ENCODE data around the gene FRMD3. TPM values are rescaled to one million over a fixed set of nuclear protein-coding genes. Genes with fewer than 3 reads are reported as not detected.

Gene FRMD3
- total RNA-seq, 1 donor from 2014 or later: 38.1 TPM

DNA sequence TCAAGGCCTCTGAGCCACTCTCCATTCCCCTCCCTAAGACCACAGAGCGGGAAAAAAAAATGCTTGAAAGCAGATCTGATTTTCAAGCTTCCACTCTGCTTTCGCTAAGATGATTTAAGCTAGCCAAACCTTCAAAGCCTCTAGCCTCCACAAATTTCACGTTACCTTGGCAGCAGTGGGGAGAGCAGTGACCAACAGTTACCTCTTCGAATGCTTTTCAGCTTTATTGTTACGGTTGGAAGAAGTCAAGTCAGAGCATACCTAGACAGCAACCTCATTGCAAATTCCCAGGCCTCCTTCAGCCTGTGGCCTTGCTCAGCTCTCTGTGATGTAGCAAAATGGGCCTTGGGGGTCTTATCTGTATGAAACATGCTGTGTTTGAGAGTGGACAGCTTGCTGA lies 89.6 kb downstream of the FRMD3 start:
- no peak for DNase-seq (ENCODE audit: low spot score)
- ATAC-seq: no peak
- intact Hi-C loops (cut with DNase I): no loop called here

DNA sequence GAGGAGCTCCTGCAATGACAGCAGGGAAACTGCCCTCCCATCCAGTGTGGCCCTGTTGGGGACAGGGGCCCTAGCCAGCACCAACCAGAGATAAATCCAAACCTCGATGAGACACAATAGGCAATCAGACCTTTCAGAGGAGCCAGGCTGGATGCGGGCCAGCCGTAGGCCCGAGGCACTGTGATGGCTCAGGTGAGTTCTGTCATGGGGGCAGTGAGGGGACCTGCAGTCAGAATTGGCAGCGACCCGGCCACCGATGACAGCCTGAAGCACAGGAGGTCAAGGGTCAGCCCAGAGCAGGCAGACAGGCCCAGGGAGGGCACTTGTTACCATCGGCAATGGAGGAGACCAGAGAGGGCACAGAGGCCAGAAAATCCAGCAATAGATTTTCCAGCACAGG lies 90.8 kb downstream of the FRMD3 start:
- no peak for ATAC-seq
- intact Hi-C loops (cut with DNase I): no loop called here
- DNase-seq (ENCODE audit: low spot score): no peak

DNA sequence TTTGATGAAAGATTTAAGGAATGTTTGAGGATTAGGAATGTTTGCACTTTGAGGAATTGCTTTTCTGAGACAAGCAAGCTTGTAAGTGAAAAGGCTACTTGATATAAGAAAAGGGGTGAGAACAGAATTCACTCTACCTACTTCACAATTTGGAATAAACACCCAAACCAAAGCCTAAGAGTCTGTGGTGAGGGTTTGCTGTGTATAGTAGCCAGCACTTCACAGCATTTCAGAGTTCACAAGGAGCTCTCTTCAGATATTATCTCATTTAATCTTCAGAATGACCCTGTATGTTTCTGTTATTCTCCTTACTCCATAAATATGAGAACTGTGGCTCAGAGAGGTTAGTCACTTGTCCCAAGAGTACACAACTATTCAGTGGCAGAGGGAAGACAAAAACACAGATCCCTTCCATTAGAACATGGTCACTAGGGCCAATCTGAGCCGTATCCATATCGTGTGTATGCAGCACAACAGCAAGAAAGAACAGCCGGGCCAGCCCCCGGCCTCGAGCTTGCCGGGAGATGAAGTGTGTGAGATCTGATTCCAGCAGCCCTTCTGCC lies 92.4 kb downstream of the FRMD3 start:
- intact Hi-C loops (cut with DNase I): no loop called here
- ATAC-seq: no peak
- no peak for DNase-seq (ENCODE audit: low spot score)

DNA sequence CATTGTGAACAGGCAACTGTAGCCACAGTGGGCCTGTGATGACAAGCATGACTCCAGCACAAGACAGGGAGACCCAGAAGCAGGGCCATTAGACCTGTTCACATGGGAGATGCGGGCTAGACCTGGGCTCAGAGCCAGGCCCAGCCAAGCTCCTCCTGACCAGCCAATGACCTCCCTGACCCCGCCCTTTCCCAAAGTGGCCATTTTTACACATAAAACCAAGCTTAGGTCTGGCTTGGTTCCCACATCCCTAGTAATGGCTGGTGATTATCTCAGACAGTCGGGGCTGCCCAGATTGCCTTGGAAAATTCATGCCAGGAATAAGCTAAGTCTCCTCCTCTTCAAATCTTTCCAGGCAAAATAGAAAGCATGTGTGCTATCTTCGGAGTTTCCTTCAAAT lies 94.1 kb downstream of the FRMD3 start:
- intact Hi-C loops (cut with DNase I): no loop called here
- DNase-seq (ENCODE audit: low spot score) (peak; percentile 63), ATAC-seq (peak; percentile 77)

DNA sequence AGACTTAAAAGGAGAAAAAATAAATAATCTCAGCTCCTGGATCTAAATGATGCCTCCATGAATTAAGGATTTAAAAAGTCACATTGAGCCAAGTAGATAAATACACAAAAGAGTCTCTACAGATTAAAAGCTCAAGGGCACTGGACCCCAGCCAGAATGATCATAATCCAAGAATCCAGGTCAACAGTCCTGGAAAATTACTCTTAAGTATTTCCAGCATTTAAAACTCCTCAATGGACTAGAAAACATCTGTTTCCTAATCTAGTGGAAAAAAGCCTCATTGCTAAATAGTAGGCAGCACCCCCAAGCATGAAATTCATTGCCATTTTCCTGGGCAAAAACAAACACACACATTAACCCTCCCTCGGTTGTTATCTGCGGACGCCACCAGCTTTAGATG lies 96.8 kb downstream of the FRMD3 start:
- ATAC-seq (peak; percentile 47), DNase-seq (ENCODE audit: low spot score) (no peak)
- intact Hi-C loops (cut with DNase I): no loop called here

DNA sequence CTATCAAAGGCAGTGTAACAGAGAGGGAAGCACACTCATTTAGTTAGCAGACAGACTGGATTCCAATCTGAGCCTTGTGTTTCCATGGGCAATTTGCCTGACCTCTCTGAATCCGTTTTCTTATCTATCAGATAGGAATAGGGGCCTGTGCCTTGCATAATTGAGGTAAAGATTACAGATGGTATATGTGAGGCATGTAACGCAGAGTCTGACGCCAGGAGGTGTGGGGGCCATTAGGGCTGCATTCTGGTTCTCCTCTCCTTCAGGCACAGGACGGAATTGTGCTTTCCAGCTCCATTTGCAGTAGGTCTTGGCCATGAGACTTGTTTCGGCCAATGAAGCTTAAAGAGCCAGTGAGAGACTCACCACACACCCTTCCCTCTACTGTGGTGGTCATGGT lies 97.6 kb downstream of the FRMD3 start:
- ATAC-seq (no peak), DNase-seq (ENCODE audit: low spot score) (no peak)
- intact Hi-C loops (cut with DNase I): no loop called here

DNA sequence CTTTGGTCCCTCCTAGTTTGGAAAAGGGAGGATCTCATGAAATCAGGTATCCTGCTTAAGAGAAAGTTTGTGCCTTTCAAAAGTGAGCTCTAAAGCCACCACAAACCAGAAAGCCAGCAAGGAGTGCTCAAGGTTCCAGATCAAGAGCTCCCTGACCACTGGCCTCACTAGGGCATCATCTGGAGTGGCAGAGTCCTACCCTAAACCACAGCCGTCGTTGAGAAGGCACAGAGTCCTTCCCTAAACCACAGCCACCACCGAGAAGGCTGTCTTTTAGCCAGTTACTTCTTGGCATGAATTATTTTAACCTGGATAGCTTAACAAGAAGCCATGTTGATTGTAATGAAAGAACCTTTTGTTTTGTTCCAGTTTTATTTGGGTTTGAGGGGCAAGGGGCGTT lies 102.9 kb downstream of the FRMD3 start:
- ATAC-seq: no peak
- intact Hi-C loops (cut with DNase I): no loop called here

DNA sequence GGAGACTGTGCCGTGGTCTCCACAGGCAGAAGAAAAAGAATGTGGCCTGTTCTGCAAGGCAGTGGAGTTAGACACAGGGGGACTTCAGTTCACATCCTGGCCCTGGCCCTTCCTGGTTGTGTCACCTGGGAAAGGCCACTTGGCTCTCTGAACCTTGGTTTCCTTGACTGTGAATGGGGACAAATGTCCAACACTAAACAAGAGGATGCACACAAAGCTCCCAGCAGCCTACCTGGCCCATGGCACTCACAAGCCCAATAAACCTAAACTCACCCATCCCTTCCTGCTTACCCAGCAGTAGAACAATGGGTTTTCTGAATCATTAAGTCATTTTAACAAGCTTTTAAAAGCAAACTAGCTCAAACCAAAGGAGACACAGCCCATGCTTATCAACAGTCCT lies 103.9 kb downstream of the FRMD3 start:
- DNase-seq (ENCODE audit: low spot score) (no peak), ATAC-seq (no peak)
- intact Hi-C loops (cut with DNase I): no loop called here

More for the DNA sequence above, 102.9 kb downstream of the FRMD3 start:
- no peak for DNase-seq (ENCODE audit: low spot score)

DNA sequence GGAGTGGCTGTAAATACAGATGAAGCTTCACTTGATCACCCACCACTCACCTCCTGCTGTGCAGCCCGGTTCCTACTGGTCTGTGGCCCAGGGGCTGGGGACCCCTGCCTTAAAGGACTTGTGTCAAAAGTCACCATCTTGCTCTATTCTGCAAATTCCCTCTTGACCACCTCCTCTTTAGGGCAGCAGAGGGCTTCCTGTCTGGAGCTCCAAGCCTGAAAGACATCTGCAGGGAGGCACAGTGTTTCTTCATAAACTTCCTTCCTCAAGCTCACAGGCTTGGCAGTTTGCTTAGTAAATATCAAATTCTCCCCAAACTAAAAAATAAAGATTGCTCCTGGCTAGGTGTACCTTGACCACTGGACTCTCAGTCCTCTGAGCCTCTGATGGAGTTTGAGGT lies 104.4 kb downstream of the FRMD3 start:
- DNase-seq (ENCODE audit: low spot score) (no peak), ATAC-seq (no peak)
- intact Hi-C loops (cut with DNase I): no loop called here

DNA sequence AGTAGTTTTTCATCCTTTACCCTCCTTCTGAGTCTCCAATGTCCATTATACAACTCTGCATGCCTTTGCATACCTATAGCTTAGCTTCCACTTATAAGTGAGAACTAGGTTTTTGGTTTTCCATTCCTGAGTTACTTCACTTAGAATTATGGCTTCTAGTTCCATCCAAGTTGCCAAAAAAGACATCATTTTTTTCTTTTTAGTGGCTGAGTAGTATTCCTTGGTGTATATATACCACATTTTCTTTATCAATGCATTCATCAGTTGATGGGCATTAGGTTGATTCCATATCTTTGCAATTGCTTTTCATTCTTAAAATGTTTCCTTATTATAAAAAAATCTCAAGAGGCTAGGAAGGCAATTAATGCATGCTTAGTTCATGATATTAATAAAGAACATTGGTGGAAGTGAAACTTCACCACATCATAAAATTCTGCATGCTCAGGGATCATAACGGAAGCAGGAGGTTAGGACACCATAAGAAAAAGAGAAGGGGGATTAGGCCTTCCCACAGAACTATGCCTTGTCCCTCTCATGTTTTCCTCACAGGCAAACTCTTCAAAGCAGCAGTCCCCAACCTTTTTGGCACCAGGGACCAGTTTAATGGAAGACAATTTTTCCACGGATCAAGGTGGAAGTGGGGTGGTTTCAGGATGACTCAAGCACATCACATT lies 105.2 kb downstream of the FRMD3 start:
- intact Hi-C loops (cut with DNase I): no loop called here
- DNase-seq (ENCODE audit: low spot score): no peak
- peak; percentile 24 for ATAC-seq

DNA sequence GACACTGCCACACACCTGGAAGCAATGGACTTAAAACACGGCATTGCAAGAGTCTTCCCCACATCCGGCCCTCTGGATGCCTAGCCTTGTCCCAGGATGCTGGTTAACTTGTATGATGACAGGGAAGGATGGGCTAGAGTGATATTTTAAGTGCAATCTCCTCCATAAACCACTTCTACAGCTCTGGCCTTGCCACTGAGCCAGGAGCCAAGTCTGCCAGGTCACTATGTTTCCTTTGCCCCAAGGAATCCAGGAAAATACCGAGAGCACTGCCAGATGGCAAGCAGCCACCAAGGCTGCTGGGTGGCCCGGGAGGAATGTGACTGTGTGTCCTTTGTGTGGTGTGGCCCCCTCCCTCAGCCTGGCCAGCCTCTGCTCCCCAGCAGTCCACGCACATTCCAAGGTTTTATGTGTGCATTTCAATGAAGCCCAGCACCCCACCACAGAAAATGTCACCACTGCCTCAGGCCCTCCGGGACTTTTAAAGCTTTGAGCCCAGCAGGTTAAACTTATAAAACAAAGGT lies 106.0 kb downstream of the FRMD3 start:
- peak; percentile 76 for DNase-seq (ENCODE audit: low spot score)
- intact Hi-C loops (cut with DNase I): no loop called here
- peak; percentile 72 for ATAC-seq

DNA sequence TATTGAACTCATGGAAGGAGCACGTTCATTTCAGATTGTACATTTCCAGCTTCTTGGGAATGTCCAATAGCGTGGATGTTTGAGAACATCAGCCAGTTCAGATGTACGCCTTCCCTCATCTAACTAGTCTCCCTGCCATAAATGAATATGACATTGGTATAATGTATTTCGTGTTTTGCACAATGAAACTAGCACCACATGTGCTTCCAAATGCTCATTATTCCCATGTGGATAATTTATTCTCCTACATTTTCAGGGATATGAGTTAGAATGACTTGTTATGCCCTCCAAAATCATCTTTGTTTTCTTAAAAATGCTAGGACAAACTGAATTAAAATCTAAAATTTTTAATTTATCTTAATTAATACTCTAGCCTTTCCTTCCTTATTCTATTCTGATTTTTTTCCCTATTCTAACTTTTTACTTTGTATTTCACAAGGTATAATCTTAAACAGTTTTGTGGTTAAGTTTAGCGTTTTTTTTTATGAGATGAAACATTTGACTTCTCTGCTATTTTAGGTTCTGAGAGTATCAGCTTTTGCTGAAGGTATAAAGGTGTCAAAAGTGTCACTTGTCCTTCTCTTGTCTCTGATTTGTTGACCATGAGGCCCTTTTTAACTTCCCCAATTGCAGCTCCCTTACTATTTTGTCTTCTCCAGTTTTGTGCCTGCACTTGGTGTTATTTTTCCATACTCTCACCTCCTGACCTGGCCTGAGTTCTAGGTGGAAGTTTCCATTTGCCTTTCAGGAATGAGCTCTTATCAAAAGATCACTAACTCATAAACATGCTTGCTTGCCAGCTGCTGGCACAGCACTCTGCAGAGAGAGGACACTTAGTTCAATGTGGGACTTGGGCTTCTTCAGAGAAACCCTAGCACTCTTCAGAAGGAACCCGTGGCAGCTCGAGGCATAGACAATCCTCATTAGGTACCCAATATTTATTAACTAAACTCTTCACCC lies 106.8 kb downstream of the FRMD3 start:
- DNase-seq (ENCODE audit: low spot score) (no peak), ATAC-seq (peak; percentile 37)
- intact Hi-C loops (cut with DNase I): no loop called here

DNA sequence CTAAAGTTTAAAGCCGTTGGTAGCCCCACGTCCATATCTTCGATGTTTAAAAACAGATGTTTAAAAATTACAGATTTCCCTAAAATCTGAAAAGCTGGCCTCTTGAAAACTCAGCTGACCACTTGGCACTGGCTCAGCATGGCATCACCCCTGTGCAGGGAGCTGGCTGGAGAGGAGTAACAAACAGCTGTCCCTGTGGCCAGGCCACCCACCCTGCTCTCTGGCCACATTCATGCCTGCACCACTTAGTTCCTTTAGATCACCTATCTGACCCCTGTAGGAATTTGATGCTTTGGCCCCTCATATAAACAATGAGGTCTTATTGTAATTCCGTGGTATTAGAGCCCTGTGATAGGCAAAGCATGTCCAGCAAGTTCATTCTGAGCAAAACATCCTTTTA lies 107.5 kb downstream of the FRMD3 start:
- ATAC-seq (peak; percentile 28), DNase-seq (ENCODE audit: low spot score) (peak; percentile 65)
- intact Hi-C loops (cut with DNase I): no loop called here

DNA sequence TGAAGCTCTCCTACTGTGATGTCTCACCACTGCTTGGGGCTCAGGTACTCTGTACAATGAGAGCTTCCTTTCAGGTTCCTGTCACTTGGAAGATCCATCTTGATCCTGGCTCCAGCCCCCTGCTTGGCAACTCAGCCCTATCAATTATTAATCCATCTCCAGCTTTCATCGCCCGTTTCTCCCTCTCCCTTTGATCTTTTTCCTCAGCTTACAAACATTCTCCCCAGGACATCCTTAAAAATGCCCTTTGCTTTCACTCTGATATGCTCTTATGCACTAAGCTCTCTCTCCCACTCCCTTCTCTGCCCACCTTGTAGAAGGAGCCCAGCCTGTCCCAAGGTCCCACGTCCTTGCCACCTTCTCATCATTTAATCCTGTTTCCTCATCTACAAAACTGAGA lies 109.0 kb downstream of the FRMD3 start:
- intact Hi-C loops (cut with DNase I): no loop called here
- no peak for DNase-seq (ENCODE audit: low spot score)
- ATAC-seq: no peak

DNA sequence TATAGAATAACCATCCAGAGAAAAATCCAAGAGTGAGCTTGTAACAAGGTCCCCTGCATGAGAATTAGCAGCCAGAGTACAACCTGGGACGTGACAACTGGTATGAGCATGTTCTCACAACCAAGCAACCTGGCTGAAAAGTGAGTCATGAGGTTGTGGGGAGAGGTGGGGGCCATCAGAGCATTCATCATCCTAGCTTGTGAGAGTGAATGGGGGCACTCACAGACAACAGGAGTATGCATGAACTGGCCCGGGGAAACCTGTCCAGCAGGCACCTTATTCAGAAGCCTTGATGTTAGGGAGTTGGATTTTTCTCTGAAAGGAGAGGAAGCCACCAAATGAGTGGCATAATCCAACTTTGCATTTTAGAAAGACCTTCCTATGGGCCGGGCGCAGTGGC lies 113.0 kb downstream of the FRMD3 start:
- ATAC-seq: no peak
- intact Hi-C loops (cut with DNase I): no loop called here
- DNase-seq (ENCODE audit: low spot score): no peak

DNA sequence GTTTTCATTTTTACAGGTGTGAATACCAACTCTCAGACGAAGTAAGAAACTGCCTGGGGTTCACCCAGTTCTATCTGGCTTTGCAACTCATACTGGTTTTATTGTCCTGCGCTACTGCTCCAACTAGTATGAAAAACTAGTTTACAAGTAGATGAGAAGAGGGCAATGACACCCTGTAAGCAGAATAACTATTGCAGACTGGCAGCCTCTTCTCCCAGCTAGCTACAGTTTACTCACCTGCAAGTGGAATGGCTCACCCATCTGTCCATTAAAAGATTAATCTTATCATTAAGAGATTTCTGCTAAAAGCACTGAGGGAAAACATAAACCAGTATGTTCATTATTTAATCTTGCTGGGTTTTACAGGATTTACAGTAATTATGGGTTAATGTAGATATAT lies 113.4 kb downstream of the FRMD3 start:
- DNase-seq (ENCODE audit: low spot score) (no peak), ATAC-seq (no peak)
- intact Hi-C loops (cut with DNase I): no loop called here

DNA sequence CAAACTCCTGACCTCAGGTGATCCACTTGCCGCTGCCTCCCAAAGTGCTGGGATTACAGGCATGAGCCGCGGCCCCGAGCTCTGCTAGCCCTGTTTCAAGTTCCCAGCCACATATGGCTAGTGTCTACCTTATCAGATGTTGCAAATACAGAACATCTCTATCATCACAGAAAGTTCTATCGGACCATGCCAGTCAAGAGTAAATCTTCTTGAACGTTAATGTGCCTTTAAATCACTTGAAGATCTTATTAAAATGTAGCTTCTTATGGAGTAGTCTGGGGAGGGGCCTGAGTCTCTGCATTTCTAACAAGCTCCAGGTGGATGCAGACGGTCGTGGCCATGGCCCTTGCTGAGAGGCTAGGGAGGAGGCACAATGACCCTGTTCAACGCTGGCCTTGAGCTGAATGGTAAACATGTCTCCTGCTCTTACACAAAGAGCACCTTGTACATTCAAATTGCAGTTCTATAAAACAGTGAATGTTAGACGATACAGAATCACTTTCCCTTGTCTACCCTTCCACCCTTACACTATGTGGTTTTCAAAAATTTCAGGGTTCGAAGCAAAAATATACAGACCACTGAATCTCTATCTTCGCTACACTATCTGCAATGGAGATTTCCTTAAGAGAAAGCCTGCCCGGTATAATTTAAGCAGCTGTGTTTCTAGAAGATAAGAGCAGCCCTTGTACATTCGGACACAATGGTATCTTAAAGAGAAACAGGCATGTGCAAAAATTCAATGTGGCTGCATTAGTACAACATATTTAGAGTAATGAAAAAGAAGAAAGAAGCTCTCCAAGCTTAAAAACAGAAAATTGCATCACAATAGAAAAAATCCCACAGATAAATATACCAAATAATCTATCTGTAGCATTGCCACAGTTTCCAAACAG lies 114.1 kb downstream of the FRMD3 start:
- DNase-seq (ENCODE audit: low spot score): no peak
- ATAC-seq: no peak
- intact Hi-C loops (cut with DNase I): no loop called here

DNA sequence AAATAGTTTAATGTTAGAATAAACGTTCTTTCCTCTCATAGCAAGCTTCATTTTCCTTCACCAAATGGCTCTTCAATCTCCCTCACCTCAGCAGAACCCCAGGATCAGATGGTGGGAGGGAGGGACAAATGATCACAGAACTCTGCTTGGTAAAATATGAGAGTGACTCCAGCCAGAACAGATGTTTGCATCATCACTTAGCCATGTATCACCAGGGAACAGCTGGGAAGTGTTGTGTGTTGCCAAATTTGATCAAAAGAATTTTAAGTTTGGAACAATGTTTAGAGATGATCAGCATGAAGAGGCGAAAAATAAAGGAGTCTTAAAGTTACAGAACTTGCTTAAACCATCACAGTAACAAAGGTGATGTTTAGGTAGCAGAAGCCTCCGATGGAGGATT lies 115.7 kb downstream of the FRMD3 start:
- intact Hi-C loops (cut with DNase I): no loop called here

DNA sequence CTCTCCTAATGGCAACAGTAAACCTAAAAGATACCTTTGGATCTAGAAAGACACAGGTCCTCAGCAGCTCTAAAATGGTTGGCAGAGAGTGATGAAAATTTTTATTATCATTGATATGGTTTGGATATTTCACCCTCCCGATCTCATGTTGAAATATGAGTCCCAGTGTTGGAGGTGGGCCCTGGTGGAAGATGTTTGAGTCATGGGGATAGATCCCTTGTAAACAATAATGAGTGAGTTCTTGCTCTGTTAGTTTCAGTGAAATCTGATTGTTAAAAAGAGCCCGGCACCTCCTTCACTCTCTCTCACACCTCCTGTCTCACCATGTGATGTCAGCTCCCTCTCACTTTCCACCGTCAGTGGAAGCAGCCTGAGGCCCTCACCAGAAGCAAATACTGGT lies 117.7 kb downstream of the FRMD3 start:
- DNase-seq (ENCODE audit: low spot score) (no peak), ATAC-seq (no peak)
- intact Hi-C loops (cut with DNase I): no loop called here

More for the DNA sequence above, 115.7 kb downstream of the FRMD3 start:
- DNase-seq (ENCODE audit: low spot score) (no peak), ATAC-seq (peak; percentile 51)

Data from sciatic nerve (tissue), 2 donors.